OCI-LY3 (cell line): ENCODE data around the gene SLC6A13.

Experiments used
- H2AFZ ChIP-seq: fragments of 200-600, 300-600 bp; shearing (Covaris generic); 2 replicates; pipeline ENCODE4 v1.6.0; 2014; ENCODE audit warnings: antibody characterized with exemption, low read depth, low read length
- H3K27ac ChIP-seq: fragments of 200-600, 300-600 bp; sonication (generic); 2 replicates; pipeline ENCODE4 v1.5.1; 2014; ENCODE audit warnings: mild to moderate bottlenecking, low read length, moderate library complexity, mixed read lengths
- H3K27me3 ChIP-seq: fragments of 200-600, 300-600 bp; sonication (generic); 2 replicates; pipeline ENCODE4 v1.6.1; 2014; ENCODE audit warnings: low read depth, low read length, mixed read lengths
- H3K36me3 ChIP-seq: fragments of 200-600, 300-600 bp; sonication (generic); replicated peaks from 2 replicates; pipeline ENCODE3; 2014; ENCODE audit warnings: low read depth, low read length, mixed read lengths
- H3K4me1 ChIP-seq: fragments of 300-600, 200-600 bp; sonication (generic); 2 replicates; pipeline ENCODE4 v1.6.1; 2014; ENCODE audit warnings: low read length, mixed read lengths
- H3K4me2 ChIP-seq: fragments of 200-600, 300-600 bp; sonication (generic); 2 replicates; pipeline ENCODE4 v1.6.1; 2014; ENCODE audit warnings: low read length, mixed read lengths
- H3K4me3 ChIP-seq: fragments of 300-600, 200-600 bp; sonication (generic); 2 replicates; pipeline ENCODE4 v1.5.1; 2014; ENCODE audit warnings: antibody characterized with exemption, mild to moderate bottlenecking, low read length, moderate library complexity
- H3K79me2 ChIP-seq: fragments of 300-600, 200-600 bp; shearing (Covaris generic); 2 replicates; pipeline ENCODE4 v1.6.1; 2014; ENCODE audit warnings: mild to moderate bottlenecking, low read length, mixed read lengths
- H3K9ac ChIP-seq: fragments of 300-600, 200-600 bp; shearing (Covaris generic); 2 replicates; pipeline ENCODE4 v1.6.0; 2014; ENCODE audit warnings: mild to moderate bottlenecking, low read length, moderate library complexity
- H3K9me3 ChIP-seq: fragments of 200-600, 300-600 bp; shearing (Covaris generic); 2 replicates; pipeline ENCODE4 v1.6.1; 2014; ENCODE audit warnings: low read length, mixed read lengths; ENCODE audit not compliant: insufficient read depth
- H4K20me1 ChIP-seq: fragments of 200-600, 300-600 bp; sonication (generic); 2 replicates; pipeline ENCODE4 v1.6.1; 2016; ENCODE audit warnings: low read length, mixed read lengths; ENCODE audit not compliant: insufficient read depth
- EZH2phosphoT487 ChIP-seq: fragments of 200-600 bp; shearing (Covaris generic); IDR thresholded peaks from 2 replicates; pipeline ENCODE4 v1.6.1; 2018; ENCODE audit warnings: antibody characterized with exemption, mixed run types, low read depth
- TF ChIP-seq, protein P1 (sequence below): fragments of 200-600, 300-600 bp; sonication (generic); IDR thresholded peaks from 2 replicates; pipeline ENCODE4 v1.5.1; 2014; ENCODE audit warnings: antibody characterized with exemption, low read length, low read depth

Gene SLC6A13

DNA sequence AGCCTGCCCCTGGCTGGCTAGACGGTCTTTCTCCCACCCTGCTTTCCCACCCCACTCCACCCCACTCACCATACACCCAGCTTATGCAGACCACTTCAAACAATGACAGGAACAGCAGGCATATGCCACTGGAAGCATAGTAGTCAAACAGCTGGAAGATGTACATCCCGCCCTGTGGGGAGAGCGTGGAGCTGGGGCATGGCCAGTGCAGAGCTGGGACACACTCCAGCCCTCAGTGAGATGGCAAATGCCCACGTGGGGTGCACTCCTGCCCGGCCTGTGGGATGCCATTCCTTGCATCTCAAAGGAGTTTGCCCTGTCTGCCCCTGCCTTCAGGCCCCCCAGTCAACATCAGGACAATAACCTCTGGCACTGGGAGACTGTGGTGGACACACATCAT, 67.5 kb downstream of the SLC6A13 start:
- Histone ChIP-seq H3K4me1 (no peaks in the 10 kb centered on the region), H3K9ac (no peak overlapping the region), H3K4me2 (no peak overlapping the region), H4K20me1 (no peaks in the 10 kb centered on the region), H2AFZ (no peak overlapping the region), H3K79me2 (no peaks in the 10 kb centered on the region), H3K9me3 (no peaks in the 10 kb centered on the region), H3K36me3 (no peaks in the 10 kb centered on the region), H3K27ac (no peak overlapping the region), H3K27me3 (peaks cover 5% of the 10 kb centered on the region; the same call in 1 of the 2 replicates), H3K4me3 (no peak overlapping the region)
- no peak for TF ChIP-seq EZH2phosphoT487
- TF ChIP-seq, protein P1, sequence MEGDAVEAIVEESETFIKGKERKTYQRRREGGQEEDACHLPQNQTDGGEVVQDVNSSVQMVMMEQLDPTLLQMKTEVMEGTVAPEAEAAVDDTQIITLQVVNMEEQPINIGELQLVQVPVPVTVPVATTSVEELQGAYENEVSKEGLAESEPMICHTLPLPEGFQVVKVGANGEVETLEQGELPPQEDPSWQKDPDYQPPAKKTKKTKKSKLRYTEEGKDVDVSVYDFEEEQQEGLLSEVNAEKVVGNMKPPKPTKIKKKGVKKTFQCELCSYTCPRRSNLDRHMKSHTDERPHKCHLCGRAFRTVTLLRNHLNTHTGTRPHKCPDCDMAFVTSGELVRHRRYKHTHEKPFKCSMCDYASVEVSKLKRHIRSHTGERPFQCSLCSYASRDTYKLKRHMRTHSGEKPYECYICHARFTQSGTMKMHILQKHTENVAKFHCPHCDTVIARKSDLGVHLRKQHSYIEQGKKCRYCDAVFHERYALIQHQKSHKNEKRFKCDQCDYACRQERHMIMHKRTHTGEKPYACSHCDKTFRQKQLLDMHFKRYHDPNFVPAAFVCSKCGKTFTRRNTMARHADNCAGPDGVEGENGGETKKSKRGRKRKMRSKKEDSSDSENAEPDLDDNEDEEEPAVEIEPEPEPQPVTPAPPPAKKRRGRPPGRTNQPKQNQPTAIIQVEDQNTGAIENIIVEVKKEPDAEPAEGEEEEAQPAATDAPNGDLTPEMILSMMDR, result no peak

DNA sequence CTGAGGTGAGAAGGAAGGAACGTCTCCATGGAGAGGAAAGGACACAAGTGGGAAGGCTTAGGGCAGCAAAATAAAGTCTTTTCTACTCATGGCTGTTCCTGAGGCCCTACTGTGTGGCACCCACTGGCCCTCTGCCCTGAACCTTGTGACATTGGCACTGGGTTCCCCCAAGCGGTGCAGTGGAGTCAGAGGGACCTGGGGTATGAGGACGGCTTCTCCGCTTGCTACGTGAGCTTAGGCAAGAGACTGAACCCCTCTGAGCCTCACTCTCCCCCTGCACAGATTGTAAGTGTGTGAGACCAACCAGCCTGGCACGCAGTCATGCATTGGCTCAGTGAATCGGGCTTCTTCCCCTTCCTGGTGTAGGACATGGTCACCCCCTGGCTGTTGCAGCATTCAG, 68.4 kb downstream of the SLC6A13 start:
- Histone ChIP-seq H3K36me3 (no peaks in the 10 kb centered on the region), H3K9ac (no peak overlapping the region), H3K4me1 (no peaks in the 10 kb centered on the region), H2AFZ (no peak overlapping the region), H4K20me1 (no peaks in the 10 kb centered on the region), H3K27me3 (no peaks in the 10 kb centered on the region), H3K4me2 (no peak overlapping the region), H3K27ac (no peak overlapping the region), H3K4me3 (no peak overlapping the region), H3K79me2 (no peaks in the 10 kb centered on the region), H3K9me3 (no peaks in the 10 kb centered on the region)
- no peak for TF ChIP-seq EZH2phosphoT487
- TF ChIP-seq, protein P1, result no peak

DNA sequence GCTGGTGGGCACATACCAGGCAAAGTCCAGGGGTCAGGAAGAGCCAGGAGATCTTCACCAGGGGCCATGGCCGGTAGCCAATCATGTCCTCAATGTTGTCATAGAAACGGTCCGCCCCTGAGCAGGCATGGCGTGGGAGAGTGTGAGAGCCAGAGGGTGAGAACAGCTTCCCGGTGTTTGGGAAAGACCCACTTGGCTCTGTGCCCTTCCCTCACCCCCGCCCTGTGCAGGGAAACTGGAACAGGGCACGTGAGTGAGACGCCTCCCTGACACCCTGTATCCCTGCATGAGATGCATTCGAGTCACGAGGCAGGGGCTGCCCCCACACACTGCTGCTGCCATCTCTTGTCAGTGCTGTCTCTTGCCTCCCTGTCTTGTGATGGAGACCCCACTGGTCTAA, 69.4 kb downstream of the SLC6A13 start:
- no peaks in the 10 kb centered on the region for H3K36me3 ChIP-seq
- H3K27ac ChIP-seq, result no peak overlapping the region
- no peaks in the 10 kb centered on the region for H3K9me3 ChIP-seq
- no peaks in the 10 kb centered on the region for H3K79me2 ChIP-seq
- TF ChIP-seq, protein P1, result no peak
- H3K4me1 ChIP-seq, result no peaks in the 10 kb centered on the region
- no peaks in the 10 kb centered on the region for H4K20me1 ChIP-seq
- no peak overlapping the region for H2AFZ ChIP-seq
- H3K27me3 ChIP-seq, result no peaks in the 10 kb centered on the region
- H3K4me3 ChIP-seq, result no peak overlapping the region
- no peak overlapping the region for H3K9ac ChIP-seq
- no peak overlapping the region for H3K4me2 ChIP-seq

DNA sequence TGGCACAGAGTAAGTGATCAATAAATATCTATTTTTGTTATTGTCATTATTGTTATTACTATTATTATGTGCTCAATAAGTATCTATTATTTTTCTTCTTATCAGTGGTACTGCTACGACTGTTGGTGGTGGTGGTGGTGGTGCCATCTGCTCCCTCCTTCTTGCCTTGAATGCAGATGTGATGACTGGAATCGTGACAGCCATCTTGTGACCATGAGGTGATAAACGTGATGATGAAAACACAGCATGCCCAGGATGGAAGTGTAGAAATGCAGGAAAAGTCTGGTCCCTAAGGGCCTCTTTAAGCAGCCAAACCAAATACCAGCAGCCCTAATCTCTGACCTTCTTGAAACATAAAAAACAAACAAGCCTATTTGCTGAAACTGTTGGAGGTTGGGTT, 71.1 kb downstream of the SLC6A13 start:
- Histone ChIP-seq H3K9ac (no peak overlapping the region), H3K27me3 (no peaks in the 10 kb centered on the region), H3K4me3 (no peak overlapping the region), H2AFZ (no peak overlapping the region), H4K20me1 (no peaks in the 10 kb centered on the region), H3K79me2 (no peaks in the 10 kb centered on the region), H3K4me2 (no peak overlapping the region), H3K27ac (no peak overlapping the region), H3K36me3 (no peaks in the 10 kb centered on the region), H3K9me3 (no peaks in the 10 kb centered on the region), H3K4me1 (no peaks in the 10 kb centered on the region)
- no peak for TF ChIP-seq EZH2phosphoT487
- TF ChIP-seq, protein P1, result no peak
